MM.1S (cell line): ENCODE results near the gene PLEK2.

Experiments used
- DNase-seq: peaks from one replicate; pipeline ENCODE4 v3.0.0-alpha.2; 2015
- H2AFZ ChIP-seq: fragments of 300-600 bp; sonication (generic); 2 replicates; pipeline ENCODE4 v1.6.0; 2016; ENCODE audit warnings: antibody characterized with exemption, low read length
- H3F3A ChIP-seq: fragments of 300-600 bp; sonication (generic); 2 replicates; pipeline ENCODE4 v1.6.1; 2016; ENCODE audit warnings: mild to moderate bottlenecking, antibody characterized with exemption, low read length, moderate library complexity, mixed read lengths; ENCODE audit not compliant: insufficient read depth
- H3K27ac ChIP-seq: fragments of 300-600 bp; sonication (generic); 2 replicates; pipeline ENCODE4 v1.5.1; 2016; ENCODE audit warnings: mild to moderate bottlenecking, low read length
- H3K27me3 ChIP-seq: fragments of 300-600 bp; sonication (generic); replicated peaks from 2 replicates; pipeline ENCODE4 v1.6.0; 2016; ENCODE audit warnings: low read length; ENCODE audit not compliant: insufficient read depth
- H3K36me3 ChIP-seq: fragments of 300-600 bp; sonication (generic); replicated peaks from 2 replicates; pipeline ENCODE4 v1.6.1; 2016; ENCODE audit warnings: mild to moderate bottlenecking, low read length, mixed read lengths; ENCODE audit not compliant: insufficient read depth
- H3K4me1 ChIP-seq: fragments of 300-600 bp; sonication (generic); 2 replicates; pipeline ENCODE4 v1.6.1; 2016; ENCODE audit warnings: low read length, mixed read lengths
- H3K4me2 ChIP-seq: fragments of 300-600 bp; sonication (generic); 2 replicates; pipeline ENCODE4 v1.6.0; 2016; ENCODE audit warnings: low read depth, low read length
- H3K4me3 ChIP-seq: fragments of 300-600 bp; sonication (generic); 2 replicates; pipeline ENCODE4 v1.5.1; 2016; ENCODE audit warnings: low read length, mixed read lengths
- H3K79me2 ChIP-seq: fragments of 300-600 bp; sonication (generic); 2 replicates; pipeline ENCODE4 v1.6.1; 2016; ENCODE audit warnings: mixed run types, low read length, mixed read lengths
- H3K9ac ChIP-seq: fragments of 300-600 bp; sonication (generic); 2 replicates; pipeline ENCODE4 v1.6.1; 2016; ENCODE audit warnings: low read length, mixed read lengths
- H3K9me2 ChIP-seq: fragments of 300-600 bp; sonication (generic); replicated peaks from 2 replicates; pipeline ENCODE4 v1.6.1; 2016; ENCODE audit warnings: mild to moderate bottlenecking, low read length, mixed read lengths; ENCODE audit not compliant: insufficient read depth
- H3K9me3 ChIP-seq: fragments of 300-600 bp; sonication (generic); replicated peaks from 2 replicates; pipeline ENCODE4 v1.6.1; 2016; ENCODE audit warnings: mild to moderate bottlenecking, low read length, mixed read lengths; ENCODE audit not compliant: insufficient read depth
- H4K20me1 ChIP-seq: fragments of 300-600 bp; sonication (generic); 2 replicates; pipeline ENCODE4 v1.6.1; 2016; ENCODE audit warnings: mild to moderate bottlenecking, low read length, moderate library complexity, mixed read lengths; ENCODE audit not compliant: insufficient read depth
- CTCF ChIP-seq: fragments of 300-600 bp; sonication (generic); IDR thresholded peaks from 2 replicates; pipeline ENCODE4 v1.5.1; 2016; ENCODE audit warnings: antibody characterized with exemption, low read length, mixed read lengths
- EZH2 ChIP-seq: fragments of 300-600 bp; sonication (generic); optimal IDR thresholded peaks from 2 replicates; pipeline ENCODE3; 2017; ENCODE audit warnings: low read depth, mild to moderate bottlenecking, antibody characterized with exemption, low read length, mixed read lengths
- EZH2phosphoT487 ChIP-seq: fragments of 300-600 bp; sonication (generic); IDR thresholded peaks from 2 replicates; pipeline ENCODE4 v1.6.1; 2018; ENCODE audit warnings: antibody characterized with exemption, low read length

PLEK2 gene

DNA sequence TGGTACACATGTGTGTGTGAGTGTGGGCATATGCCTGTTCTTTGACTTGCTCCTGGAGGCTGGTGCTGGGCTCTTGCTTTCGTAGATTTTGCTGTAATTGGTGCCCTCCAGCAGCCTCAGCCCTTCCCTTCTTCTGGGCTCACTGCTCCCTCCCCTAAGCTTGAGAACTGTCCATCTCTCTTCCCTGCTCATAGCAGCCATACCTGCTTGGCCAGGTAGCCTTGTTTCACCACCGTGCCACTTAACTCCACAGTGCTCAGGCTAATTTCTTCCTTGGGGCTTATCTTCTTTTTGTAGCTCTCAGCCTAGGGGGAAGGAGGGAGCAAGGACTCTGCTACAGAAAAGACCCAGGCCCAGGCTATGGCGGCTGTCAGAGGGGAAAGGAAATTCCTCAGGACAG lies 19.8 kb downstream of the PLEK2 start:
- H2AFZ ChIP-seq, result no peak overlapping the region
- no peak for TF ChIP-seq EZH2
- TF ChIP-seq EZH2phosphoT487, result no peak
- TF ChIP-seq CTCF, result no peak
- no peaks in the 10 kb centered on the region for H3K9me3 ChIP-seq
- no peaks in the 10 kb centered on the region for H3K79me2 ChIP-seq
- no peak overlapping the region for H3K27ac ChIP-seq
- no peaks in the 10 kb centered on the region for H3K36me3 ChIP-seq
- H3K4me2 ChIP-seq, result no peak overlapping the region
- no peaks in the 10 kb centered on the region for H4K20me1 ChIP-seq
- H3K9ac ChIP-seq, result no peak overlapping the region
- H3K9me2 ChIP-seq, result no peaks in the 10 kb centered on the region
- no peaks in the 10 kb centered on the region for H3K27me3 ChIP-seq
- no peak overlapping the region for H3K4me3 ChIP-seq
- H3K4me1 ChIP-seq, result no peaks in the 10 kb centered on the region
- DNase-seq, result no peak
- H3F3A ChIP-seq, result no peaks in the 10 kb centered on the region

- no peak overlapping the region for H3K4me2 ChIP-seq
Observed at GRCh38 chr14:67391268-67391667, 20.7 kb downstream of the PLEK2 start.

GRCh38 chr14:67389811-67390534 lies 22.0 kb downstream of the PLEK2 start:
- H3K27me3 ChIP-seq, result no peaks in the 10 kb centered on the region
- no peaks in the 10 kb centered on the region for H3K9me3 ChIP-seq
- H3F3A ChIP-seq, result no peaks in the 10 kb centered on the region
- no peak overlapping the region for H3K4me3 ChIP-seq
- no peaks in the 10 kb centered on the region for H4K20me1 ChIP-seq
- no peaks in the 10 kb centered on the region for H3K79me2 ChIP-seq
- no peaks in the 10 kb centered on the region for H3K36me3 ChIP-seq
- TF ChIP-seq EZH2phosphoT487, result no peak
- TF ChIP-seq CTCF, result no peak
- TF ChIP-seq EZH2, result no peak
- H3K27ac ChIP-seq, result no peak overlapping the region
- H3K4me1 ChIP-seq, result no peaks in the 10 kb centered on the region
- H2AFZ ChIP-seq, result no peak overlapping the region
- H3K9ac ChIP-seq, result no peak overlapping the region
- DNase-seq, result no peak
- H3K4me2 ChIP-seq, result no peak overlapping the region
- H3K9me2 ChIP-seq, result no peaks in the 10 kb centered on the region

More at GRCh38 chr14:67391268-67391667, 20.7 kb downstream of the PLEK2 start:
- Histone ChIP-seq H3K4me3 (no peak overlapping the region), H2AFZ (no peak overlapping the region), H3K4me1 (no peaks in the 10 kb centered on the region), H3F3A (no peaks in the 10 kb centered on the region), H3K9me2 (no peaks in the 10 kb centered on the region), H3K9ac (no peak overlapping the region), H3K27me3 (no peaks in the 10 kb centered on the region), H4K20me1 (no peaks in the 10 kb centered on the region), H3K36me3 (no peaks in the 10 kb centered on the region), H3K27ac (no peak overlapping the region), H3K9me3 (no peaks in the 10 kb centered on the region), H3K79me2 (no peaks in the 10 kb centered on the region)
- DNase-seq, result no peak
- TF ChIP-seq EZH2 (no peak), CTCF (no peak), EZH2phosphoT487 (no peak)
